ENCODE measurements around the gene CHRNE. TPM values are rescaled to one million over a fixed set of nuclear protein-coding genes. Genes with fewer than 3 reads are reported as not detected.
"Not testable (repeated sequence)": the region's sequence is repeated elsewhere in the genome, so short reads cannot be mapped to it uniquely, and the experiment has no call there.

Gene CHRNE
- total RNA-seq, 1 donor from 2014 or later = 0.62 TPM

GRCh38 chr17:4906642-4907041 lies 3.7 kb upstream of the CHRNE start:
- not testable (repeated sequence) for DNase-seq

DNA sequence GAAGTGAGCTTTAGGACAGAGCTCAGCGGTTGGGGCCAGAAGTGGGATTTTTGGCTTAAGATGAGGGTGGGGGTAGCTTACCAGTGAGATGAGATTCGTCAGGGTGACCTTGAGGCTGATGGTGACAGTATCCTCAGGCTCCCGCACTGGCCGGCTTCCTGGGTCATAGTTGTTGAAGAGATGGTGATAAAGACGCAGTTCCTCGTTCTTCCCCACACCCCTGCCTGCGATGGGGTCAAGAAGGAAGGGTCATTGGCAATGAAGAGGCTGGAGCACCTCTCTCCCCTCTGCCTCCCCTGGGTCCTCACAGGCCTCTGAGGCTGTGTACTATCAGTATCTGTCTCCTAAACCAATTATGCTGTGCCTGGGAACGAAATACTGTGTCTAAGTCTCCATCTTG lies 358 bp downstream of the CHRNE start:
- no peak for DNase-seq

DNA sequence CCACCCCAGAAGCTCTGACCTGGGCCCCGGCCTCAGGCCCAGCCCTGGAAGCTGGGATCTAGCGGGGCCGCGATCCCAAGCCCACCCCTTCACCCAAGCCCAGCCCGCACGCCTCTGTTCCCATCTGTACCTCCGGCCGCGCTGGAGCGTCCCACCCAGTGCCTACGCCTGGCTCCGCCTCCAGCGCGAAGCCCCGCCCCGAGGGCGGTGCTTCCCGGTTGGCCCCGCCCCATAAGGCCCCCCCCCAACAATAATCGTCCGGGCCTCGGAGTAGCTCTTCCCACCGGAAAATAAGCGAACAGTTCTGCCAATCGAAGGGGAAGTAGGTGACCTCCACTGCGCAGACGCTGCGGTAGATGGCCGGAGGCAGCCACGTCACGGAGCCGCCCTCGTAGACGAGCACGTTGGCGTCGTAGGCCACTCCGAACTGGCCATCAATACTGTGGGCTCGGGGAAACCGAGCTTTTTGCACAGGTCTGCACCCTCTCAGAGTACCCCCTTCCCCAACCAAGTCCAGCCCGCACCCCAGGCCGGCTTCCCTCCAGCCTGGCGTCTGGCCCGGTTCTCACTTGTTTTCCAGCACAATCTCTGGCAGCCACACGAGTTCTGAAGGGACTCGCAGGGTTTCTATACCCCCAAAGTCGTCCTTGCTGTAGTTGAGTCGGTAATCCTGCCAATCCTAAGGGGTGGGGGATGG lies 1.1 kb downstream of the CHRNE start:
- DNase-seq = no peak

- DNase-seq = no peak
Measured at GRCh38 chr17:4901108-4901647, 1.7 kb downstream of the CHRNE start.

DNA sequence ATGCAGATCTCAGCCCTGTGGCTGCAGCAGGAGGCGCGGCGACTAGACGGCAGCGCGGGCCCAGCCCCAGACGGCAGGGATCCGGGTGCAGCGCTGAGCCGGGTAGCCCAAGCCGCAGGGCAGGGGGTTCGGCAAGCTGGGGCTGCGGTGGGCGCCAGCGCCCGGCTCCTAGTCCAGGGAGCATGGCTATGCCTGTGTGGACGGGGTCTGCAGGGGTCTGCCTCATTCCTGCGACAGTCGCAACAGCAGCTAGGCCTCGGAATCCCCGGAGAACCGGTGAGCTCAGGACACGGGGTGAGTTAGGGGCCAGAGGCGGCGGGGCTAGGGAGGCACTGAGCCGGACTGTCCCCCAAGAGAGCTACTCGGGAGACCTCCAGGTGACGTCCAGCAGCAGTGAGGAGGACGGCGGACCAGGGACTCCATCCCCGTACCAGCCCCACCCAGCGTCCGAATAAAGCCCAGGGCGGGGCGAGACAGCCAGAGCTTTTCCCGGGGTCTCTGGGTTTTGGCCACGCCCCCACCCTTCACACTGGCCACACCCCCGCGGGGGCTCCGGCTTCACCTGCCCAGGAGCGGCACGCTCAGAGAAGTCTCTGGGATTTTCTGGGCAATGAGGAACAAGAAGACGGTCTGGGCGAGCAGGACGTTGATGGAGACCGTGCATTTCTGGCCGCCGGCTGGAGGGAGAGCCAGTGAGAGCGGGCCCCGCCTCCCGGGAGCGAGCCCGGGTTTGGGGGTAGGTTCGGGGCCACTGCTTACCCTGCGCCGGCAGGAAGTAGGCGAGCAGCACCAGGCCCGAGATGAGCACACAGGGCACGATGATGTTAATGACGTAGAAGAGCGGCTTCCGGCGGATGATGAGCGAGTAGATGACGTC lies 2.4 kb downstream of the CHRNE start:
- no peak for DNase-seq

GRCh38 chr17:4899341-4900230 lies 3.3 kb downstream of the CHRNE start, which contains the start of gene C17orf107:
Gene C17orf107 (plus strand): TSS chr17:4899536. CDS start chr17:4899763, 227 bp downstream.
- peak; percentile 68 for DNase-seq

DNA sequence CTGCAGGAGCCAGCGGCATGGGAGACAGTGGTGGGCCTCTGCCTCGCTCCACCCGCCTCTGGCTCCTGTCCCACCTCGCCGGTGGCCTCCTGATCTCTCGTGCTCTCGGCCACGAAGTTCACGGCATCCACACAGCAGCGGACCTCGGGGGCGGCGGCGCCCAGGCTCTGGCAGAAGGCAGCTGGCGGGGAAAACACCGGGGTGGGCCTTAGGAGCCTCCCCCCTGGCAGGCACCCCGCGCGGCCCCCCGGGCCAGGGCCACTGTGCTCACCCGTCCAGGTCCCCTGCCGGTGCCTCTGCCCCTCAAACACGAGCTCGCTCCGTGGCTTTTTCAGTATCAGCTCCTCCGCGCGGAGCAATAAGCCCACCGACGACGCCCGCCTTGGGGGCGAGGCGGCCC lies 4.0 kb downstream of the CHRNE start:
- no peak for DNase-seq

DNA sequence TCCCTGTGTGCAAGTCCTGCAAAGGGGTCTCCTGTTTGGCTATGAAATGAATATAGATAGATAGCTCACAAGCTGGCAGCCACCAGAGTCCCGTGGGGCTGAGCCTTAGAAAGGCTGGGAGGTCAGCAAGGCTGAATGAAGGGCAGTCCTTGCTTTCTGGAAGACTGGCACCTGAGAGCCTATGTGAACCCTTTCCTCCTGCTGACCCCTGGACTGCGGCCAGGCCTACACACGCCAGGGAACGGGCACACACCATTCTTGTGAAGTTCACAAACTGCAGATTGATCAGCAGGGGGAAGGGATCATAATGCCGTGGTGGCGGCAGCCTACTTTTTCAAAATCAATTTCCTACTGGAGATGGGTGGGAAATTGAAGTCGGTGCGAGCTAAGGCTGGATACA lies 4.5 kb downstream of the CHRNE start:
- DNase-seq = no peak

- no peak for DNase-seq
Measured at GRCh38 chr17:4897785-4898184, 5.1 kb downstream of the CHRNE start.

- DNase-seq = no peak
Measured at GRCh38 chr17:4897198-4897687, 5.7 kb downstream of the CHRNE start.

DNA sequence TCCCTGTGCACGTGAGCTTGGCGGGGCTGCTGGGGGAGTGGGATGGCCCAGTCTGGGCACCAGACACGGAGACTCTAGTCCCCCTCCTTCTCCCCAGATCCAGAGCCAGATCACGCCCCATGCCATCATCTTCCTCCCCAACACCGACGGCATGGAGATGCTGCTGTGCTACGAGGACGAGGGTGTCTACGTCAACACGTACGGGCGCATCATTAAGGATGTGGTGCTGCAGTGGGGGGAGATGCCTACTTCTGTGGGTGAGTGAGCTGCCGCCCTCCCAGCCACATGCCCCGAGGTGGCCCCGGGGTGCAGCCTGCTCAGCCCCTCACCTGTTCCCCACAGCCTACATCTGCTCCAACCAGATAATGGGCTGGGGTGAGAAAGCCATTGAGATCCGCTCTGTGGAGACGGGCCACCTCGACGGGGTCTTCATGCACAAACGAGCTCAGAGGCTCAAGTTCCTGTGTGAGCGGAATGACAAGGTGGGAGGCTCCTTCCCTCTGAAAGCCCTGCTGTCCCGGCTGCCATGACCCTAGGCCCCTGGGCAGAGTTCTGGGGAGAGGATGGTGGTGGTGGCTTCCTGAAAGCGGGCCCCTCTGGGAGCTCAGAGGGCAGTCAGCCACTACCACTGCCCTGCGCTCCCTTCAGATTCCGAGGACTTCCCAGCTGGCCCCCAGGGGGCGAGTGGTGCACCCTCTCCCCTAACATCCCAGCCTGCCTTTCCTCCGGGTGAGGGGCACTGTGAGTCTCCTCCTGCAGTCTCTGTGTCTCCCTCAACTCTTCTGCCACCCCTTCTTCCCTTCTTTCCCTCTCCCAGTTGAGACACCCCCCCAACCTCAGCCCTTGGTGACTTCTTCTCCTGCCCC lies 6.3 kb downstream of the CHRNE start:
- no peak for DNase-seq

DNA sequence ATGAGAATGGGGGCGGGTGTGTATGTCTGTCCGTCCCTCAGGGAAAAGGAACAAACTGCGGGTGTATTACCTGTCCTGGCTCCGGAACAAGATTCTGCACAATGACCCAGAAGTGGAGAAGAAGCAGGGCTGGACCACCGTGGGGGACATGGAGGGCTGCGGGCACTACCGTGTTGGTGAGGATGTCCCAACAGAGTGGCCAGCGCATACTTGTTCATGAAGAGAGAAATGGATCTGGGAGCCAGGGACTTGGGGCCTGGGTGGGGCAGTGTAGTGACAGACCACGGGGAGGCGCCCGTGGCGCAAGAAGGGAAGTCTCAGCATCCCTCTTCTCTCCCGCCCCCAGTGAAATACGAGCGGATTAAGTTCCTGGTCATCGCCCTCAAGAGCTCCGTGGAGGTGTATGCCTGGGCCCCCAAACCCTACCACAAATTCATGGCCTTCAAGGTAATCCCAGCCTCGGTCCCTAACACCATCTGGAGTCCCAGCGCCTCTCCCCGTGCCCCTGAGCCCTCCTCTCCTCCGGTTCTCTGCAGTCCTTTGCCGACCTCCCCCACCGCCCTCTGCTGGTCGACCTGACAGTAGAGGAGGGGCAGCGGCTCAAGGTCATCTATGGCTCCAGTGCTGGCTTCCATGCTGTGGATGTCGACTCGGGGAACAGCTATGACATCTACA lies 7.1 kb downstream of the CHRNE start:
- DNase-seq = no peak

DNA sequence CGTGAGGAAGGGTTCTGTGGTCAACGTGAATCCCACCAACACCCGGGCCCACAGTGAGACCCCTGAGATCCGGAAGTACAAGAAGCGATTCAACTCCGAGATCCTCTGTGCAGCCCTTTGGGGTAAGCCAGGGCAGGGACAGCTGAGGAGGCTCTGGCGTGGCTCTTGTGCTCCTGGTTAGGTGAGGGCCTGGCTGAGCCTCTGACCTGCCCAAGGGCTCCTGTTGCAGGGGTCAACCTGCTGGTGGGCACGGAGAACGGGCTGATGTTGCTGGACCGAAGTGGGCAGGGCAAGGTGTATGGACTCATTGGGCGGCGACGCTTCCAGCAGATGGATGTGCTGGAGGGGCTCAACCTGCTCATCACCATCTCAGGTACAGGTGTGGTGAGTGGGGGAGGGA lies 7.8 kb downstream of the CHRNE start:
- DNase-seq = no peak

DNA sequence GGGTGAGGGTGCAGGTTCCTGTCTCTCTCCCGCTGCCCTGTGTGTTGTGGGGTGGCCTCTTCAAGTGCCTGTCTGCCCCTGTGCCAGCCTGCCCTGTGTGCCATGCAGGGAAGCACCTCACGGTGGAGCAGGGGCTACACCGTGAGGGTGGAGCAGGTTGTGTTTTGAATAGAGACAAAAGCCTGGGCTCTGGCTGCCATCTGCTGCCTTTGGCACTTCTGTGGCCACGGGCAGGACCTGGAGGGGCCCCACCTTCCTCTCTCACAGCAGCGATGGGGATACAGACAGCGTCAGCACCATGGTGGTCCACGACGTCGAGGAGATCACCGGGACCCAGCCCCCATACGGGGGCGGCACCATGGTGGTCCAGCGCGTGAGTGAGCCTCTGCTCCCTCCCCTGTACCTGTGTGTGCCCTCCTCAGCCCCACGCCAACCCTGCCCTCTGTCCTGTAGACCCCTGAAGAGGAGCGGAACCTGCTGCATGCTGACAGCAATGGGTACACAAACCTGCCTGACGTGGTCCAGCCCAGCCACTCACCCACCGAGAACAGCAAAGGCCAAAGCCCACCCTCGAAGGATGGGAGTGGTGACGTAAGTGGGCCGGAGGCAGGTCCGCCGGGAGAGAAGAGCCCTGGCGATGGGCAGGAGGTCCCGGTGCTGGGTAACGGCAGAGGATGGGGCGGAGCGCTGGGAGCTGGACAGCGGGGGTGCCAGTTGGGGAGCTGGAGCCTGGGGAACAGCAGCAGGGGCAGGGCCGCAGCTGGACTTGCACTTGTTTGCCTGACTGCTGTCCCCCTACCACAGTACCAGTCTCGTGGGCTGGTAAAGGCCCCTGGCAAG lies 9.0 kb downstream of the CHRNE start:
- no peak for DNase-seq

- no peak for DNase-seq
Measured at GRCh38 chr17:4893272-4893671, 9.6 kb downstream of the CHRNE start.

- no peak for DNase-seq
Measured at GRCh38 chr17:4892499-4893221, 10.2 kb downstream of the CHRNE start.

- DNase-seq = no peak
Measured at GRCh38 chr17:4891411-4892410, 11.2 kb downstream of the CHRNE start.

GRCh38 chr17:4887581-4887980 lies 15.3 kb downstream of the CHRNE start:
- DNase-seq = no peak

Measured in occipital lobe (tissue), 2 donors.